Liver (tissue), 3 donors: Measurements from ENCODE around the gene RHBDF2.

Source experiments
- CTCF ChIP-seq: fragments of 150-350 bp; IDR thresholded peaks from 2 replicates; pipeline ENCODE4 v1.5.1; 2017; ENCODE audit warnings: improper control_type of control experiment, low read depth, low read length; ENCODE audit not compliant: missing input control
- EGR1 ChIP-seq, 2 donors: IDR thresholded peaks; 2 replicates each; pipeline ENCODE4 v1.6.1; 2016 to 2018; ENCODE audit warnings: antibody characterized with exemption in 2 of 2, low read depth in 2 of 2
- GABPA ChIP-seq, 2 donors: IDR thresholded peaks in 1 of 2; conservative IDR thresholded peaks in 1 of 2; 2 replicates each; pipeline ENCODE4 v1.6.1; 2016; ENCODE audit warnings: antibody characterized with exemption in 2 of 2, mild to moderate bottlenecking in 1 of 2, moderate library complexity in 1 of 2
- JUND ChIP-seq, 2 donors: IDR thresholded peaks; 2 replicates each; pipeline ENCODE4 v1.6.1; 2016; ENCODE audit warnings: antibody characterized with exemption in 2 of 2
- RAD21 ChIP-seq, 2 donors: IDR thresholded peaks; 2 replicates each; pipeline ENCODE4 v1.6.1; 2016; ENCODE audit warnings: antibody characterized with exemption in 2 of 2, mild to moderate bottlenecking in 2 of 2
- RXRA ChIP-seq, 2 donors: IDR thresholded peaks; 2 replicates each; pipeline ENCODE4 v1.6.1; 2017 to 2018; ENCODE audit warnings: antibody characterized with exemption in 2 of 2, mild to moderate bottlenecking in 1 of 2
- SP1 ChIP-seq: IDR thresholded peaks from 2 replicates; pipeline ENCODE4 v1.6.1; 2018; ENCODE audit warnings: antibody characterized with exemption, mild to moderate bottlenecking
- TAF1 ChIP-seq: conservative IDR thresholded peaks from 2 replicates; pipeline ENCODE4 v1.6.1; 2016; ENCODE audit warnings: antibody characterized with exemption, mild to moderate bottlenecking
- YY1 ChIP-seq: IDR thresholded peaks from 2 replicates; pipeline ENCODE4 v1.6.1; 2016; ENCODE audit warnings: antibody characterized with exemption, mild to moderate bottlenecking
- TF ChIP-seq, protein P1 (sequence below): IDR thresholded peaks from 2 replicates; pipeline ENCODE4 v1.6.1; 2016; ENCODE audit warnings: antibody characterized with exemption
- TF ChIP-seq, protein P2 (sequence below): IDR thresholded peaks from 2 replicates; pipeline ENCODE4 v1.6.1; 2016; ENCODE audit warnings: antibody characterized with exemption, mild to moderate bottlenecking
- TF ChIP-seq, protein P3 (sequence below): IDR thresholded peaks from 2 replicates; pipeline ENCODE4 v1.6.1; 2016; ENCODE audit warnings: antibody characterized with exemption
- TF ChIP-seq, protein P4 (sequence below): IDR thresholded peaks from 2 replicates; pipeline ENCODE4 v1.6.1; 2016; ENCODE audit warnings: antibody characterized with exemption
- donor health status: healthy.
- donor health status: healthy.

DNA sequence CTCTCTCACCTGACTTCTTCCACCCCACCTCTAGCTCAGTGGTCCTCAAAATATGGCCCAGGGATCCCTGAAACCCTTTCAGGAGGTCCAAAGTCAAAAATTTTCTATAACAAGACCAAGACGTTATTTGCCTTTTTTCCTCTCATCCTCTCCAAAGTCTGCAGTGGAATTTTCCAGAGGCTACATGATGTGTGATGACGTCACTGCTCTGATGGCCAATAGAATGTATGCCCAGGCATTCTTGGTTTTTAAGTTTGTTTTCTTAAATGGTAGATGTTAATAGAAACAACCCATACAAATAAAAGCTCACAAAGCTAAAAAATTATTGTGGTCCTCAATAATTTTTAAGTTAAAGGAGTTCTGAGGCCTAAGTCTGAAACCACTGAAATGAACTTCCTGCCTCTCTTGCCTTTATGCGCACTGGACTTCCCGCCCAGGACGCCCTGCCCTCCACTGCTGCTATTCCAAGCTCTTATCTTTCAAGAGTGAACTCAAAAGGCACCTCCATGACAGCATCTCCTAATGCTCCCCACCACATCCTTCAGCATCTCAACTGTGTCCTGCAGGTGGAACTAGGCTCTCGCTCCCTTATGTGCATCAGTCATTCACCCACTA, 61.8 kb downstream of the RHBDF2 start:
- no peak for TF ChIP-seq CTCF
- TF ChIP-seq, protein P1, sequence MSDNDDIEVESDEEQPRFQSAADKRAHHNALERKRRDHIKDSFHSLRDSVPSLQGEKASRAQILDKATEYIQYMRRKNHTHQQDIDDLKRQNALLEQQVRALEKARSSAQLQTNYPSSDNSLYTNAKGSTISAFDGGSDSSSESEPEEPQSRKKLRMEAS = no peak
- TF ChIP-seq GABPA (IDR thresholded peaks at IDR 0.05 in 1 of 2, conservative IDR thresholded peaks at IDR 0.05 in 1 of 2) = no peak
- TF ChIP-seq, protein P2, sequence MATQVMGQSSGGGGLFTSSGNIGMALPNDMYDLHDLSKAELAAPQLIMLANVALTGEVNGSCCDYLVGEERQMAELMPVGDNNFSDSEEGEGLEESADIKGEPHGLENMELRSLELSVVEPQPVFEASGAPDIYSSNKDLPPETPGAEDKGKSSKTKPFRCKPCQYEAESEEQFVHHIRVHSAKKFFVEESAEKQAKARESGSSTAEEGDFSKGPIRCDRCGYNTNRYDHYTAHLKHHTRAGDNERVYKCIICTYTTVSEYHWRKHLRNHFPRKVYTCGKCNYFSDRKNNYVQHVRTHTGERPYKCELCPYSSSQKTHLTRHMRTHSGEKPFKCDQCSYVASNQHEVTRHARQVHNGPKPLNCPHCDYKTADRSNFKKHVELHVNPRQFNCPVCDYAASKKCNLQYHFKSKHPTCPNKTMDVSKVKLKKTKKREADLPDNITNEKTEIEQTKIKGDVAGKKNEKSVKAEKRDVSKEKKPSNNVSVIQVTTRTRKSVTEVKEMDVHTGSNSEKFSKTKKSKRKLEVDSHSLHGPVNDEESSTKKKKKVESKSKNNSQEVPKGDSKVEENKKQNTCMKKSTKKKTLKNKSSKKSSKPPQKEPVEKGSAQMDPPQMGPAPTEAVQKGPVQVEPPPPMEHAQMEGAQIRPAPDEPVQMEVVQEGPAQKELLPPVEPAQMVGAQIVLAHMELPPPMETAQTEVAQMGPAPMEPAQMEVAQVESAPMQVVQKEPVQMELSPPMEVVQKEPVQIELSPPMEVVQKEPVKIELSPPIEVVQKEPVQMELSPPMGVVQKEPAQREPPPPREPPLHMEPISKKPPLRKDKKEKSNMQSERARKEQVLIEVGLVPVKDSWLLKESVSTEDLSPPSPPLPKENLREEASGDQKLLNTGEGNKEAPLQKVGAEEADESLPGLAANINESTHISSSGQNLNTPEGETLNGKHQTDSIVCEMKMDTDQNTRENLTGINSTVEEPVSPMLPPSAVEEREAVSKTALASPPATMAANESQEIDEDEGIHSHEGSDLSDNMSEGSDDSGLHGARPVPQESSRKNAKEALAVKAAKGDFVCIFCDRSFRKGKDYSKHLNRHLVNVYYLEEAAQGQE = no peak
- TF ChIP-seq TAF1 = no peak
- TF ChIP-seq RXRA (IDR thresholded peaks at IDR 0.05) = no peak
- TF ChIP-seq RAD21 (IDR thresholded peaks at IDR 0.05) = no peak
- TF ChIP-seq, protein P3, sequence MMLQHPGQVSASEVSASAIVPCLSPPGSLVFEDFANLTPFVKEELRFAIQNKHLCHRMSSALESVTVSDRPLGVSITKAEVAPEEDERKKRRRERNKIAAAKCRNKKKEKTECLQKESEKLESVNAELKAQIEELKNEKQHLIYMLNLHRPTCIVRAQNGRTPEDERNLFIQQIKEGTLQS = no peak
- no peak for TF ChIP-seq YY1
- no peak for TF ChIP-seq EGR1 (IDR thresholded peaks at IDR 0.05; ENCODE audit: low read depth in 2 of 2)
- TF ChIP-seq, protein P4, sequence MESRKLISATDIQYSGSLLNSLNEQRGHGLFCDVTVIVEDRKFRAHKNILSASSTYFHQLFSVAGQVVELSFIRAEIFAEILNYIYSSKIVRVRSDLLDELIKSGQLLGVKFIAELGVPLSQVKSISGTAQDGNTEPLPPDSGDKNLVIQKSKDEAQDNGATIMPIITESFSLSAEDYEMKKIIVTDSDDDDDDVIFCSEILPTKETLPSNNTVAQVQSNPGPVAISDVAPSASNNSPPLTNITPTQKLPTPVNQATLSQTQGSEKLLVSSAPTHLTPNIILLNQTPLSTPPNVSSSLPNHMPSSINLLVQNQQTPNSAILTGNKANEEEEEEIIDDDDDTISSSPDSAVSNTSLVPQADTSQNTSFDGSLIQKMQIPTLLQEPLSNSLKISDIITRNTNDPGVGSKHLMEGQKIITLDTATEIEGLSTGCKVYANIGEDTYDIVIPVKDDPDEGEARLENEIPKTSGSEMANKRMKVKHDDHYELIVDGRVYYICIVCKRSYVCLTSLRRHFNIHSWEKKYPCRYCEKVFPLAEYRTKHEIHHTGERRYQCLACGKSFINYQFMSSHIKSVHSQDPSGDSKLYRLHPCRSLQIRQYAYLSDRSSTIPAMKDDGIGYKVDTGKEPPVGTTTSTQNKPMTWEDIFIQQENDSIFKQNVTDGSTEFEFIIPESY = no peak
- TF ChIP-seq JUND (IDR thresholded peaks at IDR 0.05) = no peak
- TF ChIP-seq SP1 = no peak
